A673 (cell line): ENCODE measurements around the gene CLTA. TPM values are rescaled to one million over a fixed set of nuclear protein-coding genes. Genes with fewer than 3 reads are reported as not detected.
"Not testable (repeated sequence)": the region's sequence is repeated elsewhere in the genome, so short reads cannot be mapped to it uniquely, and the experiment has no call there.

ENCODE experiments used
- BruUV-seq: library from RNA; stranded (reverse); fragments of 400-500 nt; replicated peaks from 2 replicates; lab custom pipeline; 2021; lab: Mats Ljungman, UMichigan
- CTCF ChIA-PET: fragments of 300-600 bp; sonication (Branson Sonifier 250); formaldehyde crosslinking; loops from one replicate; lab custom pipeline; 2022; ENCODE audit warnings: antibody characterized with exemption; lab: Charles Lee
- POLR2A ChIA-PET: fragments of 300-600 bp; sonication (Branson Sonifier 250); formaldehyde crosslinking; loops from one replicate; lab custom pipeline; 2022; ENCODE audit warnings: antibody characterized with exemption; ENCODE audit not compliant: low non-redundant PET; lab: Charles Lee
- DNase-seq: peaks from one replicate; pipeline ENCODE4 v3.0.0-alpha.2; 2015; ENCODE audit warnings: low spot score
- H3K27ac ChIP-seq: fragments of 200-600 bp; sonication (generic); 2 replicates; pipeline ENCODE4 v1.5.1; 2016; ENCODE audit warnings: mixed run types, low read depth, mild to moderate bottlenecking, mixed read lengths, antibody characterized with exemption, low read length; ENCODE audit not compliant: poor library complexity, severe bottlenecking
- H3K27me3 ChIP-seq: fragments of 200-600 bp; sonication (generic); replicated peaks from 2 replicates; pipeline ENCODE4 v1.6.1; 2017; ENCODE audit warnings: mixed run types, low read depth, mild to moderate bottlenecking, mixed read lengths, antibody characterized with exemption, low read length; ENCODE audit not compliant: insufficient read depth, poor library complexity
- H3K36me3 ChIP-seq: fragments of 200-600 bp; sonication (generic); 2 replicates; pipeline ENCODE4 v1.6.1; 2016; ENCODE audit warnings: mixed run types, mild to moderate bottlenecking, mixed read lengths, antibody characterized with exemption, low read length; ENCODE audit not compliant: insufficient read depth, poor library complexity, severe bottlenecking
- H3K4me1 ChIP-seq: fragments of 200-600 bp; sonication (generic); 2 replicates; pipeline ENCODE4 v1.6.1; 2017; ENCODE audit warnings: mixed run types, mild to moderate bottlenecking, mixed read lengths, antibody characterized with exemption, low read length; ENCODE audit not compliant: insufficient read depth, poor library complexity, severe bottlenecking
- H3K4me3 ChIP-seq: fragments of 200-600 bp; sonication (generic); 2 replicates; pipeline ENCODE4 v1.5.1; 2016; ENCODE audit warnings: low read depth, mixed run types, mild to moderate bottlenecking, mixed read lengths, low read length; ENCODE audit not compliant: poor library complexity, severe bottlenecking
- H3K9me3 ChIP-seq: fragments of 200-600 bp; sonication (generic); 2 replicates; pipeline ENCODE4 v1.6.1; 2016; ENCODE audit warnings: mixed run types, low read depth, mild to moderate bottlenecking, mixed read lengths, antibody characterized with exemption, low read length; ENCODE audit not compliant: poor library complexity, severe bottlenecking
- EZH2 ChIP-seq: fragments of 200-600 bp; sonication (generic); IDR thresholded peaks from 2 replicates; pipeline ENCODE4 v1.6.1; 2017; ENCODE audit warnings: borderline replicate concordance, low read depth, mild to moderate bottlenecking, mixed read lengths, antibody characterized with exemption, low read length; ENCODE audit not compliant: poor library complexity, severe bottlenecking
- intact Hi-C: fragments of 100-400 bp; cut with micrococcal nuclease; formaldehyde crosslinking; loops from one replicate; pipeline ENCODE4 v1.10.0; 2022; ENCODE audit not compliant: unreplicated experiment
- total RNA-seq: library from RNA; stranded (reverse); gene quantifications from 2 replicates; pipeline ENCODE4 v1.2.3, GENCODE V29; 2021
- TF ChIP-seq, protein P1 (sequence below): fragments of 300-800, 200-600 bp; sonication (generic); conservative IDR thresholded peaks from 2 replicates; pipeline ENCODE4 v1.5.1; 2017; ENCODE audit warnings: low read depth, mild to moderate bottlenecking, antibody characterized with exemption, low read length, moderate library complexity, mixed read lengths

CLTA gene
- total RNA-seq, 1 experiment from 2014 or later, result 226 TPM

DNA sequence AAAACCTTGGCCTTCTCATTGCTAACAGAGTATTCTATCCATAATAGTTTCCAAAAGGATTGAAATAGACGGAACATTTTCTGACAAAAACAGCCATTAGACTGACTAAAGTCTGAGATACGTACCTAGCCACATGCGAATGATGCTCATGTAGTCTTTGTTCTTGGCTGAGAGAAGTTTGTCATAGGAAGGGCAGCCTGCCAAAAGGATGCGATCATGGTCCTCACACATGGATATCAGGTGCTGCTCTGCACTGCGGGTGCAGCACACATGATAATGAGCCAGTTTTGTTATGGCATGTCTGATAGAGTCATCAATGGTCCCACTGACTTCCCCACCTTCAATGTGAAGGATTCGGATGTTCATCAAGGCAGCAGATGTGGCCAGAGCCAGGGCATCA is 55.2 kb downstream of the CLTA start:
- no peaks in the 10 kb centered on the region for H3K9me3 ChIP-seq
- no peak overlapping the region for H3K27ac ChIP-seq
- DNase-seq, result no peak
- POLR2A ChIA-PET, result no interaction called here
- BruUV-seq, result no TSS peak
- peaks cover 29% of the 10 kb centered on the region for H3K36me3 ChIP-seq
- CTCF ChIA-PET, result no interaction called here
- TF ChIP-seq, protein P1, sequence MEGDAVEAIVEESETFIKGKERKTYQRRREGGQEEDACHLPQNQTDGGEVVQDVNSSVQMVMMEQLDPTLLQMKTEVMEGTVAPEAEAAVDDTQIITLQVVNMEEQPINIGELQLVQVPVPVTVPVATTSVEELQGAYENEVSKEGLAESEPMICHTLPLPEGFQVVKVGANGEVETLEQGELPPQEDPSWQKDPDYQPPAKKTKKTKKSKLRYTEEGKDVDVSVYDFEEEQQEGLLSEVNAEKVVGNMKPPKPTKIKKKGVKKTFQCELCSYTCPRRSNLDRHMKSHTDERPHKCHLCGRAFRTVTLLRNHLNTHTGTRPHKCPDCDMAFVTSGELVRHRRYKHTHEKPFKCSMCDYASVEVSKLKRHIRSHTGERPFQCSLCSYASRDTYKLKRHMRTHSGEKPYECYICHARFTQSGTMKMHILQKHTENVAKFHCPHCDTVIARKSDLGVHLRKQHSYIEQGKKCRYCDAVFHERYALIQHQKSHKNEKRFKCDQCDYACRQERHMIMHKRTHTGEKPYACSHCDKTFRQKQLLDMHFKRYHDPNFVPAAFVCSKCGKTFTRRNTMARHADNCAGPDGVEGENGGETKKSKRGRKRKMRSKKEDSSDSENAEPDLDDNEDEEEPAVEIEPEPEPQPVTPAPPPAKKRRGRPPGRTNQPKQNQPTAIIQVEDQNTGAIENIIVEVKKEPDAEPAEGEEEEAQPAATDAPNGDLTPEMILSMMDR, result no peak
- TF ChIP-seq EZH2, result no peak
- intact Hi-C loops, result no loop called here
- H3K27me3 ChIP-seq, result no peaks in the 10 kb centered on the region
- no peaks in the 10 kb centered on the region for H3K4me1 ChIP-seq
- no peak overlapping the region for H3K4me3 ChIP-seq

DNA sequence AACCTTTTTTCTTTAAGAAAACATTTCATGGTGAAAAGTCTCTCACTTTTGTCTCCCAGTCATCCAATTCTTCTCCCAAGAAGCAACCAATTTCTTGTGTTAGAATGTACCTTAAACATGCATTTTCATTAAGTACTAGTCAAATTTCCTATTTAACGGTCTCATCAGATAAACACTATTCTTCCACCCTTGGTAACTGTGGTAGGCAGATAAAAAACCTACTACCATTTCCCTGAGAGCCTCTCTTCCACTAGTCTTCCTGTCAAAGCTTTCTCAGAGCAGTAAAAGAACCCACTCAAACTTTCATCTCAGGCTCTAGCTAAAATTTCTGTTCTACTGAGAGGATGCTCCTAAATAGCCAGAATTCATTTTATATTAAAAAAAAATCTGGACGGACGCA is 56.6 kb downstream of the CLTA start:
- Histone ChIP-seq H3K27ac (no peak overlapping the region), H3K4me3 (no peak overlapping the region), H3K4me1 (no peaks in the 10 kb centered on the region), H3K27me3 (no peaks in the 10 kb centered on the region), H3K9me3 (no peaks in the 10 kb centered on the region), H3K36me3 (peaks cover 29% of the 10 kb centered on the region)
- DNase-seq, result no peak
- TF ChIP-seq, protein P1, result no peak
- TF ChIP-seq EZH2, result no peak
- intact Hi-C loops, result no loop called here
- ChIA-PET CTCF (no interaction called here), POLR2A (no interaction called here)
- no TSS peak for BruUV-seq

DNA sequence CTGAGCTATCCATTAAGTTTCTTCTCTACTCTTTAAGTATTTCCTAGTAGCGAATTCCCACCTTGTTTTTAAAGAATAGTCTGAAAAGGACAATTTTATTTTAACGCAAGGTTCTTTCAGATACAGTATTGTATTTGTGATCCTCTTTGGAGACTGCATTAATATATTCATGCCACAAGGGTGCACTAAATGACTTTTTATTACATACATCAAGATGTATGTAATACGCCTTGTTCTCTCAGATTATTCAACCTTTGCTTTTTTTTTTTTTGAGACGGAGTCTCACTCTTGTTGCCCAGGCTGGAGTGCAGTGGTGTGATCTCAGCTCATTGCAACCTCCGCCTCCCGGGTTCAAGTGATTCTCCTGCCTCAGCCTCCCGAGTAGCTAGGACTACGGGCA is 57.3 kb downstream of the CLTA start:
- peaks cover 29% of the 10 kb centered on the region for H3K36me3 ChIP-seq
- CTCF ChIA-PET, result interaction anchor here (0.5 kb wide), 1 partner anchor 439 kb away, joined by 5 read pairs; no protein-coding TSS in a partner anchor
- H3K27me3 ChIP-seq, H3K4me1 ChIP-seq, H3K9me3 ChIP-seq, POLR2A ChIA-PET, H3K27ac ChIP-seq, H3K4me3 ChIP-seq, BruUV-seq: not testable (repeated sequence)
- TF ChIP-seq, protein P1, result peak; percentile 49
- intact Hi-C loops, result loop anchor here (1.0 kb wide), 1 partner anchor 81 kb away; no protein-coding TSS in a partner anchor
- DNase-seq, result peak; percentile 61
